Right lobe of liver (tissue), 6 donors: Measurements from ENCODE around the gene MAP4K1. TPM values are rescaled to one million over a fixed set of nuclear protein-coding genes. Genes with fewer than 3 reads are reported as not detected.
A peak's percentile ranks its signal among the peaks of the same experiment; 100 is the strongest.

ENCODE experiments used
- ATAC-seq, 4 donors: fragments of 200-7000 bp; cut with Tn5 transposase; one replicate each; pipeline ENCODE4 v1.9.1; 2020; ENCODE audit warnings: mild to moderate bottlenecking in 4 of 4, moderate library complexity in 4 of 4
- DNase-seq, 3 donors: peaks; one replicate each; pipeline ENCODE4 v3.0.0-alpha.2; 2020
- H3K27ac ChIP-seq, 3 donors: fragments of 200-600 bp; one replicate each; pipeline ENCODE4 v1.8.0; 2022
- H3K27me3 ChIP-seq, 2 donors: fragments of 200-600 bp; one replicate each; pipeline ENCODE4 v1.8.0; 2022
- H3K36me3 ChIP-seq, 4 donors: fragments of 200-600 bp; sonication (generic) in 1 of 4; one replicate each; pipeline versions ENCODE4 v1.5.1 to v1.8.0; 2017 to 2022; ENCODE audit warnings: control low read depth in 1 of 4
- H3K4me1 ChIP-seq, 4 donors: fragments of 200-600 bp; sonication (generic) in 1 of 4; one replicate each; pipeline versions ENCODE4 v1.5.1 to v1.8.0; 2017 to 2022; ENCODE audit warnings: control low read depth in 1 of 4
- H3K4me3 ChIP-seq, 3 donors: fragments of 200-600 bp; one replicate each; pipeline ENCODE4 v1.8.0; 2022
- H3K9me3 ChIP-seq, 4 donors: fragments of 200-600 bp; sonication (generic) in 1 of 4; one replicate each; pipeline versions ENCODE4 v1.5.1 to v1.8.0; 2017 to 2022; ENCODE audit warnings: control low read depth in 1 of 4
- CTCF ChIP-seq, 4 donors: fragments of 200-600 bp in 3 of 4; fragments of 450-650 bp in 1 of 4; IDR thresholded peaks; one replicate each; pipeline versions ENCODE4 v1.5.1 to v1.8.0; 2016 to 2022; ENCODE audit warnings: antibody characterized with exemption in 4 of 4, mild to moderate bottlenecking in 2 of 4
- POLR2A ChIP-seq: fragments of 450-650 bp; IDR thresholded peaks from one replicate; pipeline ENCODE4 v1.6.1; 2017; ENCODE audit warnings: antibody characterized with exemption, mild to moderate bottlenecking
- WGBS: methylation state at CpG from one replicate; pipeline ENCODE4 v1.1.6; 2018; ENCODE audit warnings: low coverage, low lambda C conversion rate; ENCODE audit not compliant: insufficient coverage; ENCODE audit errors: missing lambda C conversion rate; 5-methylcytosine and 5-hydroxymethylcytosine counted together
- intact Hi-C, 2 donors: fragments of 100-400 bp; cut with DNase I; formaldehyde crosslinking; loops; one replicate each; pipeline versions ENCODE4 v1.11.2 to v1.14.1; 2022
- total RNA-seq, 6 experiments: library from RNA; depleted of rRNA in 2 of 6; stranded (reverse); fragments of >200 nt in 2 of 6; fragmentation: NEBNext Ultra II Directional in 3 of 6; extraction: Animal tissue kit (Norgen Biotek cat#: 25700) in 3 of 6; gene quantifications; one replicate each; pipeline versions ENCODE4 v1.1.0 to v1.2.4, GENCODE V29; 2016 to 2023
- donor health status: DM: no; HTN: yes; CAD: no.
- donor health status: DM: no; HTN: no; CAD: no.
- donor health status: DM: no; HTN: no; CAD: no.
- donor health status: DM: no; HTN: yes; CAD: no.
- donor health status: DM: no; HTN: yes; CAD: no.

The MAP4K1 gene
- total RNA-seq, 6 experiments from 2014 or later: 0.93 to 3.1 (median 2.0) TPM

- no peak for ATAC-seq
- no peak for DNase-seq
- intact Hi-C loops: no loop called here
- H3K4me3 ChIP-seq: no peak overlapping the region
- no peak for TF ChIP-seq POLR2A
- TF ChIP-seq CTCF (IDR thresholded peaks at IDR 0.05): no peak
- no peaks in the 10 kb centered on the region for H3K36me3 ChIP-seq
- no peaks in the 10 kb centered on the region for H3K27me3 ChIP-seq
- H3K9me3 ChIP-seq: no peaks in the 10 kb centered on the region
- H3K4me1 ChIP-seq: no peaks in the 10 kb centered on the region
- H3K27ac ChIP-seq: no peak overlapping the region
- 42% methylated on average over 5 of the region's 6 CpGs for WGBS
Observed at GRCh38 chr19:38551450-38551813, 66.3 kb downstream of the MAP4K1 start.

GRCh38 chr19:38550376-38550775 is 67.4 kb downstream of the MAP4K1 start:
- Histone ChIP-seq H3K4me3 (no peak overlapping the region), H3K27ac (no peak overlapping the region), H3K9me3 (no peaks in the 10 kb centered on the region), H3K36me3 (no peaks in the 10 kb centered on the region), H3K4me1 (no peaks in the 10 kb centered on the region), H3K27me3 (no peaks in the 10 kb centered on the region)
- 53% methylated on average over 3 of the region's 3 CpGs for WGBS
- no peak for DNase-seq
- intact Hi-C loops: no loop called here
- no peak for ATAC-seq
- TF ChIP-seq CTCF (IDR thresholded peaks at IDR 0.05): no peak
- TF ChIP-seq POLR2A: no peak

GRCh38 chr19:38549942-38550341 is 67.8 kb downstream of the MAP4K1 start:
- H3K4me3 ChIP-seq: no peak overlapping the region
- no peak overlapping the region for H3K27ac ChIP-seq
- WGBS: 64% methylated on average over 4 of the region's 4 CpGs
- no peaks in the 10 kb centered on the region for H3K27me3 ChIP-seq
- TF ChIP-seq POLR2A (no peak), CTCF (IDR thresholded peaks at IDR 0.05) (no peak)
- no peaks in the 10 kb centered on the region for H3K4me1 ChIP-seq
- no peaks in the 10 kb centered on the region for H3K9me3 ChIP-seq
- intact Hi-C loops: no loop called here
- no peaks in the 10 kb centered on the region for H3K36me3 ChIP-seq
- ATAC-seq (no peak), DNase-seq (no peak)

GRCh38 chr19:38549061-38549460 is 68.7 kb downstream of the MAP4K1 start:
- TF ChIP-seq POLR2A (no peak), CTCF (IDR thresholded peaks at IDR 0.05) (no peak)
- ATAC-seq: no peak
- H3K4me1 ChIP-seq: no peaks in the 10 kb centered on the region
- H3K9me3 ChIP-seq: no peaks in the 10 kb centered on the region
- H3K4me3 ChIP-seq: no peak overlapping the region
- H3K27me3 ChIP-seq: no peaks in the 10 kb centered on the region
- DNase-seq: no peak
- H3K36me3 ChIP-seq: no peaks in the 10 kb centered on the region
- WGBS: 71% methylated on average over 4 of the region's 5 CpGs
- no peak overlapping the region for H3K27ac ChIP-seq
- intact Hi-C loops: no loop called here

GRCh38 chr19:38547421-38547820 is 70.3 kb downstream of the MAP4K1 start:
- DNase-seq (no peak), ATAC-seq (peak in 1 of 4 donors; percentile 7)
- intact Hi-C loops: no loop called here
- TF ChIP-seq POLR2A: no peak
- no peak for TF ChIP-seq CTCF (IDR thresholded peaks at IDR 0.05)
- WGBS: 83% methylated on average over 4 of the region's 5 CpGs
- no peak overlapping the region for H3K4me3 ChIP-seq
- no peaks in the 10 kb centered on the region for H3K9me3 ChIP-seq
- H3K27me3 ChIP-seq: no peaks in the 10 kb centered on the region
- no peaks in the 10 kb centered on the region for H3K4me1 ChIP-seq
- H3K36me3 ChIP-seq: no peaks in the 10 kb centered on the region
- H3K27ac ChIP-seq: no peak overlapping the region
